ENCODE results near the gene SCART1.

GRCh38 chr10:133473270-133473669, 19.5 kb downstream of the SCART1 start:
- TF ChIP-seq CTCF (IDR thresholded peaks at IDR 0.05) (no peak), POLR2A (IDR thresholded peaks at IDR 0.05) (no peak)

Data from heart left ventricle (tissue), 13 donors.